Thoracic aorta (tissue), 2 donors: ENCODE measurements around the gene ST7. TPM values are rescaled to one million over a fixed set of nuclear protein-coding genes. Genes with fewer than 3 reads are reported as not detected.

Experiments used
- ATAC-seq: fragments of 150-250 bp; one replicate; pipeline ENCODE4 v1.8.0; 2017; ENCODE audit warnings: low read depth; ENCODE audit not compliant: insufficient number of reproducible peaks, low FRiP score
- DNase-seq: peaks from one replicate; pipeline ENCODE4 v3.0.0-alpha.2; 2020; ENCODE audit warnings: low spot score
- H3K27ac ChIP-seq, 2 donors: fragments of 200-600 bp; sonication (generic); 1 replicate in 1 of 2; 2 replicates in 1 of 2; pipeline ENCODE4 v1.5.1; 2016; ENCODE audit warnings: mild to moderate bottlenecking in 2 of 2, moderate library complexity in 2 of 2
- H3K27me3 ChIP-seq: fragments of 200-600 bp; sonication (generic); replicated peaks from 2 replicates; pipeline ENCODE4 v1.6.0; 2016; ENCODE audit warnings: mild to moderate bottlenecking; ENCODE audit not compliant: insufficient read depth
- H3K36me3 ChIP-seq: fragments of 200-600 bp; sonication (generic); one replicate; pipeline ENCODE4 v1.5.1; 2016
- H3K4me1 ChIP-seq, 2 donors: fragments of 200-600 bp; sonication (generic); 1 replicate in 1 of 2; 2 replicates in 1 of 2; pipeline versions ENCODE4 v1.5.1 to v1.6.0; 2016; ENCODE audit warnings: low read depth in 2 of 2, mild to moderate bottlenecking in 1 of 2; ENCODE audit not compliant: control insufficient read depth in 1 of 2
- H3K4me3 ChIP-seq: fragments of 200-600 bp; sonication (generic); 2 replicates; pipeline ENCODE4 v1.5.1; 2016; ENCODE audit warnings: mild to moderate bottlenecking
- H3K9me3 ChIP-seq: fragments of 200-600 bp; sonication (generic); 2 replicates; pipeline ENCODE4 v1.5.1; 2016
- CTCF ChIP-seq: fragments of 200-600 bp; sonication (generic); IDR thresholded peaks from one replicate; pipeline ENCODE4 v1.5.1; 2019; ENCODE audit warnings: antibody characterized with exemption
- total RNA-seq, 2 donors: library from RNA; depleted of rRNA; stranded (reverse); fragments of >200 nt; gene quantifications; one replicate each; pipeline versions ENCODE4 v1.1.0 to v1.2.3, GENCODE V29; 2016

Gene ST7
- total RNA-seq, 2 donors from 2014 or later, result 29.8 to 56.2 TPM

DNA sequence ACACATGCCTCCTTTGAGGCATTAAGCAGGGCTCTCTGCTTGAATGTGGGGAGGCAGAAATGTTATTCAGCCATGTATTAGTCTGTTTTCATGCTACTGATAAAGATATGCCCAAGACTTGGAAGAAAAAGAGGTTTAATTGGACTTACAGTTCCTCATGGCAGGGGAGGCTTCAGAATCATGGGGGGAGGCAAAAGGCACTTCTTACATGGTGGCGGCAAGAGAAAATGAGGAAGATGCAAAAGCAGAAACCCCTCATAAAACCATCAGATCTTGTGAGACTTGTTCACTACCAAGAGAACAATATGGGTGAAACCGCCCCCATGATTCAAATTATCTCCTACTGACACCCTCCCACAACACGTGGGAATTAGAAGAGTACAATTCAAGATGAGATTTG, 37.9 kb downstream of the ST7 start:
- Histone ChIP-seq H3K36me3 (no peaks in the 10 kb centered on the region), H3K27ac (no peak overlapping the region), H3K4me3 (no peak overlapping the region), H3K9me3 (no peaks in the 10 kb centered on the region), H3K4me1 (no peaks in the 10 kb centered on the region), H3K27me3 (no peaks in the 10 kb centered on the region)
- no peak for DNase-seq
- TF ChIP-seq CTCF, result no peak
- ATAC-seq, result no peak

GRCh38 chr7:116994611-116995010, 41.3 kb downstream of the ST7 start:
- Histone ChIP-seq H3K27ac (no peak overlapping the region), H3K27me3 (no peaks in the 10 kb centered on the region), H3K36me3 (no peaks in the 10 kb centered on the region), H3K4me3 (no peak overlapping the region), H3K4me1 (peaks cover 0 to 8% of the 10 kb centered on the region in 2 donors), H3K9me3 (no peaks in the 10 kb centered on the region)
- TF ChIP-seq CTCF, result no peak
- DNase-seq (no peak), ATAC-seq (no peak)

DNA sequence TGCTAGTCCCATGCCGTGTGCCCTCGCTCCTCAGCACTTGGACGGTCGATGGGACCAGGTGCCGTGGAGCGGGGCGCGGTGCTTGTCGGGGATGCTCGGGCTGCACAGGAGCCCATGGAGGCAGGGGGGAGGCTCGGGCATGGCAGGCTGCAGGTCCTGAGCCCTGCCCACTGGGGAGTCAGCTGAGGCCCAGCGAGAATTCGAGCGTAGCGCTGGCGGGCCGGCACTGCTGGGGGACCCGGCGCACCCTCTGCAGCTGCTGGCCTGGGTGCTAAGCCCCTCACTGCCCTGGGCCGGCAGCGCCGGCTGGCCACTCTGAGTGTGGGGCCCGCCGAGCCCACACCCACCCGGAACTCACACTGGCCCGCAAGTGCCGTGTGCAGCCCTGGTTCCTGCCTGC, 44.7 kb downstream of the ST7 start:
- no peaks in the 10 kb centered on the region for H3K9me3 ChIP-seq
- TF ChIP-seq CTCF, result no peak
- no peak overlapping the region for H3K27ac ChIP-seq
- H3K4me1 ChIP-seq, result peaks cover 6 to 16% of the 10 kb centered on the region in 2 donors
- DNase-seq (no peak), ATAC-seq (no peak)
- H3K27me3 ChIP-seq, result no peaks in the 10 kb centered on the region
- H3K36me3 ChIP-seq, result no peaks in the 10 kb centered on the region
- H3K4me3 ChIP-seq, result no peak overlapping the region

DNA sequence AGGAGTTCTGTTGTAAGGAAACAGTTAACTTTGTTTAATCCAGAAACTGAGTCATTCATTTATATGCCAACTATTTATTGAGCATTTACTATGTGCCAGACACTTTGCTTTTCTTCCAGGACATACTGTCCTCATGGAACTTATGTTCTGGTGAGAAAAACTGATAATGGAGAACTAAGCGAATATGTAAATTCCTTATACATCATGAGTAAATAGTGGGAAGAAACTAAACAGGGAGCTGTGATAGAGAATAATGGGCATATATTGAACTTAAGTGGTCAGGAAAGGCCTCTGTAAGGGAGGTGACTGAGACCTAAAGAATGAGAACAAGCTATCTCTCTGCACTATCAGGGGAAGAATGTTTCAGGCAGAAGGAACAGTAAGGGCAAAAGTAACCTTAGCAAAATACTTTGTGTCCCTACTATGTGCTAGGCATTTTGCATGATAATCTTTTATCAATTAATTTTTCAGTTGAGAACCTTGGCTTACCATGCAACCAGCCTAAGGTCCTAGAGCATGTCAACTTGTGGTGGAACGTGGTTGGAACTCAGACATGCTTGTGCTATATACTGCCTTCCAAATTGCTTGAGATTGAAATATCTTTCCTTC, 45.4 kb downstream of the ST7 start:
- Histone ChIP-seq H3K27me3 (no peaks in the 10 kb centered on the region), H3K27ac (peak overlapping the region in 1 of 2 donors; percentile 5), H3K36me3 (no peaks in the 10 kb centered on the region), H3K4me1 (peaks cover 6 to 16% of the 10 kb centered on the region in 2 donors), H3K4me3 (no peak overlapping the region), H3K9me3 (no peaks in the 10 kb centered on the region)
- no peak for TF ChIP-seq CTCF
- DNase-seq (no peak), ATAC-seq (no peak)

DNA sequence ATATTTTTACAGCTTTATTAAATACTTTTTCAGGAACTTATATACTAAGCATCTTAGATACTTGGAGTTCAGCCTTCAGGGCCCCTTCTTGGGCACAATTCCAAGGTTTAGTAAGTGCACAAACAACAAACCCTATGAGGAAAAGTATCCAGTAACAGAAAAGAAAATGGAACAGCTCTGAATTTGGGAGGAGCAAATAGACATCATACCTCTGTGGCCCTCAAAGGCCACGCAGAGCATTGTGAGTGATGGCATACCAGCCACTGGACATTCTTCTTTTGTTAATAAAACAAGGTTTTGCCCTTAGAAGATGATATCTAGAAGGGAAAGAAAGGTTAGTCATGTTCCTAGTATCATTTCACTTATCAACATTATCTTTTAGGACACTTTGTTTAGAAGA, 46.0 kb downstream of the ST7 start:
- H3K36me3 ChIP-seq, result no peaks in the 10 kb centered on the region
- ATAC-seq (no peak), DNase-seq (no peak)
- no peak overlapping the region for H3K4me3 ChIP-seq
- TF ChIP-seq CTCF, result no peak
- no peaks in the 10 kb centered on the region for H3K9me3 ChIP-seq
- peaks cover 9 to 16% of the 10 kb centered on the region in 2 donors for H3K4me1 ChIP-seq
- no peaks in the 10 kb centered on the region for H3K27me3 ChIP-seq
- H3K27ac ChIP-seq, result peak overlapping the region; percentile 5 to 47
